Measurements from ENCODE around the gene PITRM1. TPM values are rescaled to one million over a fixed set of nuclear protein-coding genes. Genes with fewer than 3 reads are reported as not detected.
"Not testable (repeated sequence)": the region's sequence is repeated elsewhere in the genome, so short reads cannot be mapped to it uniquely, and the experiment has no call there.

Gene PITRM1
- total RNA-seq, 1 donor from 2014 or later, result 94.5 TPM

- ATAC-seq, result no peak
- intact Hi-C loops (cut with micrococcal nuclease), result no loop called here
- peak; percentile 77 for DNase-seq
These were observed 743 bp upstream of the PITRM1 start for GRCh38 chr10:3173171-3173878.

GRCh38 chr10:3172081-3172445, 519 bp downstream of the PITRM1 start:
- DNase-seq, result no peak
- peak; percentile 14 for ATAC-seq
- intact Hi-C loops (cut with micrococcal nuclease), result no loop called here

GRCh38 chr10:3171488-3171887, 1.1 kb downstream of the PITRM1 start:
- intact Hi-C loops (cut with micrococcal nuclease); DNase-seq; ATAC-seq: not testable (repeated sequence)

GRCh38 chr10:3169673-3170072, 2.9 kb downstream of the PITRM1 start:
- intact Hi-C loops (cut with micrococcal nuclease), result no loop called here
- no peak for ATAC-seq
- DNase-seq, result no peak

- ATAC-seq, result no peak
- no peak for DNase-seq
- intact Hi-C loops (cut with micrococcal nuclease), result no loop called here
These were observed 3.3 kb downstream of the PITRM1 start for GRCh38 chr10:3169271-3169670.

- ATAC-seq (no peak), DNase-seq (no peak)
- intact Hi-C loops (cut with micrococcal nuclease), result no loop called here
These were observed 4.8 kb downstream of the PITRM1 start for GRCh38 chr10:3167611-3168330.

- DNase-seq, result no peak
- no peak for ATAC-seq
- intact Hi-C loops (cut with micrococcal nuclease), result no loop called here
These were observed 5.9 kb downstream of the PITRM1 start for GRCh38 chr10:3166496-3167290.

- DNase-seq, result no peak
- ATAC-seq, result no peak
- intact Hi-C loops (cut with micrococcal nuclease), result no loop called here
These were observed 7.4 kb downstream of the PITRM1 start for GRCh38 chr10:3165196-3165595.

GRCh38 chr10:3163879-3164278, 8.7 kb downstream of the PITRM1 start:
- intact Hi-C loops (cut with micrococcal nuclease), result no loop called here
- DNase-seq (no peak), ATAC-seq (no peak)

- intact Hi-C loops (cut with micrococcal nuclease), result no loop called here
- DNase-seq (no peak), ATAC-seq (peak; percentile 26)
These were observed 10.0 kb downstream of the PITRM1 start for GRCh38 chr10:3162533-3162932.

- intact Hi-C loops (cut with micrococcal nuclease), result no loop called here
- DNase-seq (peak; percentile 53), ATAC-seq (peak; percentile 91)
These were observed 13.4 kb downstream of the PITRM1 start for GRCh38 chr10:3159152-3159551.

- DNase-seq, result no peak
- intact Hi-C loops (cut with micrococcal nuclease), result no loop called here
- ATAC-seq, result no peak
These were observed 17.9 kb downstream of the PITRM1 start for GRCh38 chr10:3154666-3155065.

- ATAC-seq (no peak), DNase-seq (no peak)
- intact Hi-C loops (cut with micrococcal nuclease), result no loop called here
These were observed 20.0 kb downstream of the PITRM1 start for GRCh38 chr10:3152566-3152935.

- no peak for ATAC-seq
These were observed 20.6 kb downstream of the PITRM1 start for GRCh38 chr10:3151889-3152565.

GRCh38 chr10:3150961-3151360, 21.6 kb downstream of the PITRM1 start:
- intact Hi-C loops (cut with micrococcal nuclease), result no loop called here
- no peak for DNase-seq
- no peak for ATAC-seq

More at GRCh38 chr10:3151889-3152565, 20.6 kb downstream of the PITRM1 start:
- intact Hi-C loops (cut with micrococcal nuclease), result no loop called here
- DNase-seq, result no peak

- ATAC-seq, result no peak
- no peak for DNase-seq
- intact Hi-C loops (cut with micrococcal nuclease), result no loop called here
These were observed 22.2 kb downstream of the PITRM1 start for GRCh38 chr10:3150366-3150765.

GRCh38 chr10:3149918-3150317, 22.7 kb downstream of the PITRM1 start:
- no peak for ATAC-seq
- intact Hi-C loops (cut with micrococcal nuclease), result no loop called here
- no peak for DNase-seq

GRCh38 chr10:3148994-3149393, 23.6 kb downstream of the PITRM1 start:
- intact Hi-C loops (cut with micrococcal nuclease), result no loop called here
- ATAC-seq (no peak), DNase-seq (no peak)

- ATAC-seq, result no peak
- intact Hi-C loops (cut with micrococcal nuclease), result no loop called here
- DNase-seq, result no peak
These were observed 24.5 kb downstream of the PITRM1 start for GRCh38 chr10:3148041-3148440.
